GM23338 (cell line): Measurements from ENCODE around the gene PIK3CG. TPM values are rescaled to one million over a fixed set of nuclear protein-coding genes. Genes with fewer than 3 reads are reported as not detected.
A peak's percentile ranks its signal among the peaks of the same experiment; 100 is the strongest.

Experiments used
- ATAC-seq: fragments of 200-7000 bp; cut with Tn5 transposase; 3 replicates; pipeline ENCODE4 v1.9.1; 2020
- DNase-seq: peaks from one replicate; pipeline ENCODE4 v3.0.0-alpha.2; 2015; ENCODE audit warnings: low spot score
- H2AFZ ChIP-seq: fragments of 200-600 bp; sonication (generic); 2 replicates; pipeline ENCODE4 v1.8.0; 2016; ENCODE audit warnings: antibody characterized with exemption, mild to moderate bottlenecking, moderate library complexity
- H3F3A ChIP-seq: fragments of 200-600 bp; sonication (generic); replicated peaks from 2 replicates; pipeline ENCODE4 v1.8.0; 2017; ENCODE audit warnings: antibody characterized with exemption, mixed run types, low read depth
- H3K27ac ChIP-seq: fragments of 200-600 bp; sonication (generic); 2 replicates; pipeline ENCODE4 v1.6.1; 2016; ENCODE audit warnings: low read depth
- H3K27me3 ChIP-seq: fragments of 200-600 bp; sonication (generic); 2 replicates; pipeline ENCODE4 v1.8.0; 2016; ENCODE audit warnings: mild to moderate bottlenecking, mixed run types, moderate library complexity; ENCODE audit not compliant: insufficient read depth
- H3K36me3 ChIP-seq: fragments of 200-600 bp; sonication (generic); 2 replicates; pipeline ENCODE4 v1.8.0; 2016; ENCODE audit warnings: mild to moderate bottlenecking; ENCODE audit not compliant: insufficient read depth
- H3K4me1 ChIP-seq: fragments of 200-600 bp; sonication (generic); 2 replicates; pipeline ENCODE4 v1.8.0; 2016; ENCODE audit warnings: mild to moderate bottlenecking, moderate library complexity; ENCODE audit not compliant: insufficient read depth
- H3K4me2 ChIP-seq: fragments of 200-600 bp; sonication (generic); 2 replicates; pipeline ENCODE4 v1.7.1; 2017; ENCODE audit warnings: mixed run types
- H3K4me3 ChIP-seq: fragments of 200-600 bp; sonication (generic); 2 replicates; pipeline ENCODE4 v1.6.1; 2016; ENCODE audit warnings: mixed run types
- H3K79me2 ChIP-seq: fragments of 200-600 bp; sonication (generic); replicated peaks from 2 replicates; pipeline ENCODE4 v1.8.0; 2017; ENCODE audit warnings: mild to moderate bottlenecking; ENCODE audit not compliant: insufficient read depth
- H3K9me2 ChIP-seq: fragments of 200-600 bp; sonication (generic); 2 replicates; pipeline ENCODE4 v1.8.0; 2017; ENCODE audit not compliant: insufficient read depth
- H4K20me1 ChIP-seq: fragments of 200-600 bp; sonication (generic); replicated peaks from 2 replicates; pipeline ENCODE4 v1.8.0; 2017; ENCODE audit warnings: mild to moderate bottlenecking; ENCODE audit not compliant: insufficient read depth
- H3K27ac Mint-ChIP-seq: 2 replicates; pipeline ENCODE4 v1.8.0; 2020; ENCODE audit warnings: inconsistent platforms, mild to moderate bottlenecking, moderate library complexity, mixed read lengths
- H3K27me3 Mint-ChIP-seq: 3 replicates; pipeline ENCODE4 v1.8.0; 2022; ENCODE audit warnings: low read depth, mild to moderate bottlenecking, moderate library complexity, mixed read lengths, inconsistent platforms; ENCODE audit not compliant: insufficient read depth, poor library complexity
- H3K36me3 Mint-ChIP-seq: 3 replicates; pipeline ENCODE4 v1.8.0; 2021; ENCODE audit warnings: low read depth, mild to moderate bottlenecking, inconsistent platforms, moderate library complexity, mixed read lengths
- H3K4me1 Mint-ChIP-seq: 3 replicates; pipeline ENCODE4 v1.8.0; 2020; ENCODE audit warnings: mild to moderate bottlenecking, inconsistent platforms, mixed read lengths
- H3K4me3 Mint-ChIP-seq: 3 replicates; pipeline ENCODE4 v1.8.0; 2021; ENCODE audit warnings: moderate library complexity, mild to moderate bottlenecking, inconsistent platforms, mixed read lengths
- H3K9me3 Mint-ChIP-seq: 3 replicates; pipeline ENCODE4 v1.8.0; 2020; ENCODE audit warnings: moderate library complexity, mild to moderate bottlenecking, inconsistent platforms, mixed read lengths
- CREB1 ChIP-seq: fragments of 250-450 bp; sonication (Bioruptor Pico); IDR thresholded peaks from 2 replicates; pipeline ENCODE4 v1.5.0; 2020; ENCODE audit warnings: low read depth, mild to moderate bottlenecking, moderate library complexity
- CTCF ChIP-seq, 2 experiments: fragments of 200-600 bp in 1 of 2; sonication (generic) in 1 of 2; conservative IDR thresholded peaks; 2 replicates each; pipeline versions ENCODE4 v1.5.1 to v1.6.1; 2016 to 2017; ENCODE audit warnings: antibody characterized with exemption in 2 of 2, low read depth in 2 of 2, mild to moderate bottlenecking in 2 of 2, moderate library complexity in 1 of 2
- NANOG ChIP-seq: IDR thresholded peaks from 2 replicates; pipeline ENCODE4 v1.6.1; 2016; ENCODE audit warnings: antibody characterized with exemption, borderline replicate concordance
- POLR2AphosphoS5 ChIP-seq: IDR thresholded peaks from 2 replicates; pipeline ENCODE4 v1.6.1; 2016; ENCODE audit warnings: antibody characterized with exemption, low read depth
- REST ChIP-seq: IDR thresholded peaks from one replicate; pipeline ENCODE4 v1.6.1; 2018; ENCODE audit warnings: antibody characterized with exemption; ENCODE audit not compliant: unreplicated experiment
- STAT1 ChIP-seq: IDR thresholded peaks from one replicate; pipeline ENCODE4 v1.6.1; 2016; ENCODE audit warnings: antibody characterized with exemption; ENCODE audit not compliant: unreplicated experiment
- ZNF331 ChIP-seq: fragments of 250-450 bp; sonication (Bioruptor Pico); IDR thresholded peaks from 2 replicates; pipeline ENCODE4 v1.5.0; 2020; ENCODE audit warnings: low read depth, mild to moderate bottlenecking, moderate library complexity
- polyA plus RNA-seq: library from polyadenylated mRNA; unstranded; fragments of >200 nt; fragmentation: Nextera tagmentation; extraction: Ambion mirVana; gene quantifications from 2 replicates; pipeline ENCODE4 v1.2.1, GENCODE V29; 2016
- total RNA-seq: library from RNA; depleted of rRNA; stranded (reverse); fragments of >200 nt; shearing (Covaris generic); gene quantifications from 2 replicates; pipeline ENCODE4 v1.2.3, GENCODE V29; 2014
- TF ChIP-seq, protein P1 (sequence below): fragments of 250-450 bp; sonication (Bioruptor Pico); IDR thresholded peaks from 2 replicates; pipeline ENCODE4 v1.5.0; 2020; ENCODE audit warnings: mild to moderate bottlenecking, moderate library complexity
- TF ChIP-seq, protein P2 (sequence below): IDR thresholded peaks from 2 replicates; pipeline ENCODE4 v1.6.1; 2016; ENCODE audit warnings: antibody characterized with exemption

The PIK3CG gene
- total and polyA plus RNA-seq, 2 experiments from 2014 or later = not detected

DNA sequence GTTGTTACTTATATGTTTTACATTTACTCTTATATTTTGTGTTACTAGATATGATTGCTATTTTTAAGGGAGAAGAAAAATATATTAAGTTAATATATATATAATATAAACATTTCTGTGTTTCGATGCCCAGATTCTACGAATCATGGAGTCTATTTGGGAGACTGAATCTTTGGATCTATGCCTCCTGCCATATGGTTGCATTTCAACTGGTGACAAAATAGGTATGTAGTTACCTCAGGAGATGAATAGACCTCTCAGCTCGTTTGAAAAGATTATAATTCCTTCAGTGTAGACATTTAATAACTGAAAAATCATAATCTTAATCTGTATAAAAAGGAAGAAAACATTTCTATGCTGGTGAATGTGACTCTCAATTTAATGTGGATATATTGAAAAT, 16.9 kb downstream of the PIK3CG start (continued):
- TF ChIP-seq, protein P1, sequence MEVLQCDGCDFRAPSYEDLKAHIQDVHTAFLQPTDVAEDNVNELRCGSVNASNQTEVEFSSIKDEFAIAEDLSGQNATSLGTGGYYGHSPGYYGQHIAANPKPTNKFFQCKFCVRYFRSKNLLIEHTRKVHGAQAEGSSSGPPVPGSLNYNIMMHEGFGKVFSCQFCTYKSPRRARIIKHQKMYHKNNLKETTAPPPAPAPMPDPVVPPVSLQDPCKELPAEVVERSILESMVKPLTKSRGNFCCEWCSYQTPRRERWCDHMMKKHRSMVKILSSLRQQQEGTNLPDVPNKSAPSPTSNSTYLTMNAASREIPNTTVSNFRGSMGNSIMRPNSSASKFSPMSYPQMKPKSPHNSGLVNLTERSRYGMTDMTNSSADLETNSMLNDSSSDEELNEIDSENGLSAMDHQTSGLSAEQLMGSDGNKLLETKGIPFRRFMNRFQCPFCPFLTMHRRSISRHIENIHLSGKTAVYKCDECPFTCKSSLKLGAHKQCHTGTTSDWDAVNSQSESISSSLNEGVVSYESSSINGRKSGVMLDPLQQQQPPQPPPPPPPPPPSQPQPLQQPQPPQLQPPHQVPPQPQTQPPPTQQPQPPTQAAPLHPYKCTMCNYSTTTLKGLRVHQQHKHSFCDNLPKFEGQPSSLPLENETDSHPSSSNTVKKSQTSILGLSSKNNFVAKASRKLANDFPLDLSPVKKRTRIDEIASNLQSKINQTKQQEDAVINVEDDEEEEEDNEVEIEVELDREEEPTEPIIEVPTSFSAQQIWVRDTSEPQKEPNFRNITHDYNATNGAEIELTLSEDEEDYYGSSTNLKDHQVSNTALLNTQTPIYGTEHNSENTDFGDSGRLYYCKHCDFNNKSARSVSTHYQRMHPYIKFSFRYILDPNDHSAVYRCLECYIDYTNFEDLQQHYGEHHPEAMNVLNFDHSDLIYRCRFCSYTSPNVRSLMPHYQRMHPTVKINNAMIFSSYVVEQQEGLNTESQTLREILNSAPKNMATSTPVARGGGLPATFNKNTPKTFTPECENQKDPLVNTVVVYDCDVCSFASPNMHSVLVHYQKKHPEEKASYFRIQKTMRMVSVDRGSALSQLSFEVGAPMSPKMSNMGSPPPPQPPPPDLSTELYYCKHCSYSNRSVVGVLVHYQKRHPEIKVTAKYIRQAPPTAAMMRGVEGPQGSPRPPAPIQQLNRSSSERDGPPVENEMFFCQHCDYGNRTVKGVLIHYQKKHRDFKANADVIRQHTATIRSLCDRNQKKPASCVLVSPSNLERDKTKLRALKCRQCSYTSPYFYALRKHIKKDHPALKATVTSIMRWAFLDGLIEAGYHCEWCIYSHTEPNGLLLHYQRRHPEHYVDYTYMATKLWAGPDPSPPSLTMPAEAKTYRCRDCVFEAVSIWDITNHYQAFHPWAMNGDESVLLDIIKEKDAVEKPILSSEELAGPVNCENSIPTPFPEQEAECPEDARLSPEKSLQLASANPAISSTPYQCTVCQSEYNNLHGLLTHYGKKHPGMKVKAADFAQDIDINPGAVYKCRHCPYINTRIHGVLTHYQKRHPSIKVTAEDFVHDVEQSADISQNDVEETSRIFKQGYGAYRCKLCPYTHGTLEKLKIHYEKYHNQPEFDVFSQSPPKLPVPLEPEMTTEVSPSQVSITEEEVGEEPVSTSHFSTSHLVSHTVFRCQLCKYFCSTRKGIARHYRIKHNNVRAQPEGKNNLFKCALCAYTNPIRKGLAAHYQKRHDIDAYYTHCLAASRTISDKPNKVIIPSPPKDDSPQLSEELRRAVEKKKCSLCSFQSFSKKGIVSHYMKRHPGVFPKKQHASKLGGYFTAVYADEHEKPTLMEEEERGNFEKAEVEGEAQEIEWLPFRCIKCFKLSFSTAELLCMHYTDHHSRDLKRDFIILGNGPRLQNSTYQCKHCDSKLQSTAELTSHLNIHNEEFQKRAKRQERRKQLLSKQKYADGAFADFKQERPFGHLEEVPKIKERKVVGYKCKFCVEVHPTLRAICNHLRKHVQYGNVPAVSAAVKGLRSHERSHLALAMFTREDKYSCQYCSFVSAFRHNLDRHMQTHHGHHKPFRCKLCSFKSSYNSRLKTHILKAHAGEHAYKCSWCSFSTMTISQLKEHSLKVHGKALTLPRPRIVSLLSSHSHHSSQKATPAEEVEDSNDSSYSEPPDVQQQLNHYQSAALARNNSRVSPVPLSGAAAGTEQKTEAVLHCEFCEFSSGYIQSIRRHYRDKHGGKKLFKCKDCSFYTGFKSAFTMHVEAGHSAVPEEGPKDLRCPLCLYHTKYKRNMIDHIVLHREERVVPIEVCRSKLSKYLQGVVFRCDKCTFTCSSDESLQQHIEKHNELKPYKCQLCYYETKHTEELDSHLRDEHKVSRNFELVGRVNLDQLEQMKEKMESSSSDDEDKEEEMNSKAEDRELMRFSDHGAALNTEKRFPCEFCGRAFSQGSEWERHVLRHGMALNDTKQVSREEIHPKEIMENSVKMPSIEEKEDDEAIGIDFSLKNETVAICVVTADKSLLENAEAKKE (CRISPR knock-in tag) = no peak
- no peak for TF ChIP-seq CREB1
- no peak for TF ChIP-seq NANOG
- TF ChIP-seq POLR2AphosphoS5 = no peak

- no peaks in the 10 kb centered on the region for H3K9me2 ChIP-seq
- no peaks in the 10 kb centered on the region for H3K79me2 ChIP-seq
- H4K20me1 ChIP-seq = no peaks in the 10 kb centered on the region
- Mint-ChIP-seq H3K4me1 (0 out of 3 replicates have a peak, but pooled peaks cover 3% of the 10 kb centered on the region), H3K9me3 (peaks cover 9% of the 10 kb centered on the region; the same call in 2 of the 3 replicates), H3K4me3 (no peak overlapping the region), H3K27me3 (peaks cover 2% of the 10 kb centered on the region), H3K36me3 (peaks cover 5% of the 10 kb centered on the region; the same call in 2 of the 3 replicates), H3K27ac (no peak overlapping the region)
- H3K27ac ChIP-seq = no peak overlapping the region
- ATAC-seq = no peak
- H3K4me1 ChIP-seq = no peaks in the 10 kb centered on the region; the same call in 1 of the 2 replicates
- no peak for DNase-seq
- H3F3A ChIP-seq = no peaks in the 10 kb centered on the region
- no peaks in the 10 kb centered on the region for H3K36me3 ChIP-seq
- no peak overlapping the region for H3K4me2 ChIP-seq
- no peaks in the 10 kb centered on the region for H3K27me3 ChIP-seq
- 0 out of 2 replicates have a peak overlapping the region, but pooled peaks have one; percentile 33 for H2AFZ ChIP-seq
- no peak overlapping the region for H3K4me3 ChIP-seq
- TF ChIP-seq, protein P2, sequence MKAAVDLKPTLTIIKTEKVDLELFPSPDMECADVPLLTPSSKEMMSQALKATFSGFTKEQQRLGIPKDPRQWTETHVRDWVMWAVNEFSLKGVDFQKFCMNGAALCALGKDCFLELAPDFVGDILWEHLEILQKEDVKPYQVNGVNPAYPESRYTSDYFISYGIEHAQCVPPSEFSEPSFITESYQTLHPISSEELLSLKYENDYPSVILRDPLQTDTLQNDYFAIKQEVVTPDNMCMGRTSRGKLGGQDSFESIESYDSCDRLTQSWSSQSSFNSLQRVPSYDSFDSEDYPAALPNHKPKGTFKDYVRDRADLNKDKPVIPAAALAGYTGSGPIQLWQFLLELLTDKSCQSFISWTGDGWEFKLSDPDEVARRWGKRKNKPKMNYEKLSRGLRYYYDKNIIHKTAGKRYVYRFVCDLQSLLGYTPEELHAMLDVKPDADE = no peak
- TF ChIP-seq ZNF331 (CRISPR knock-in tag) (no peak), CREB1 (no peak), STAT1 (no peak), CTCF (conservative IDR thresholded peaks at IDR 0.05; ENCODE audit: low read depth in 2 of 2) (no peak), REST (no peak)
Observed at GRCh38 chr7:106883456-106884026, 18.5 kb downstream of the PIK3CG start.
